Measurements from ENCODE around the gene GRAP2.

DNA sequence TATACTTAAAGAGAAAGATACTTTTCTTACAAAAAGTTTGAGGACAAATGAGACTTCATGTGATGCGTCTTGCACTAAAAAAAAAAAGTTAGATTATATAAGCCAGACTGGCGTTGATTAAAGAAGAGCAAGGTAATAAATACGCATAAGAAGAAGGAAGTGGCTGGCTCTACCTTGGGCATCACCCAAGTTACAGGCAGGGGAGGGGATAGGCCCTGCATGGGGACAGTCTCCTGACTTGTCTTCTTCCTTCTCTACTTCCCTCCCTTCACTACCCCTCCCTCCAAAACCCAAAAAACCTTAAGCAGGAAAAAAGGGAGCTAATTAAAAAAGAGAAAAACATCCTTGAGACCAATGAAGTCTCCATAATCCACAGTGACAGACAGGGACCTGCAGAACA lies 37.0 kb downstream of the GRAP2 start:
- no peak for TF ChIP-seq POLR2A (IDR thresholded peaks at IDR 0.05)
- TF ChIP-seq, protein P1, sequence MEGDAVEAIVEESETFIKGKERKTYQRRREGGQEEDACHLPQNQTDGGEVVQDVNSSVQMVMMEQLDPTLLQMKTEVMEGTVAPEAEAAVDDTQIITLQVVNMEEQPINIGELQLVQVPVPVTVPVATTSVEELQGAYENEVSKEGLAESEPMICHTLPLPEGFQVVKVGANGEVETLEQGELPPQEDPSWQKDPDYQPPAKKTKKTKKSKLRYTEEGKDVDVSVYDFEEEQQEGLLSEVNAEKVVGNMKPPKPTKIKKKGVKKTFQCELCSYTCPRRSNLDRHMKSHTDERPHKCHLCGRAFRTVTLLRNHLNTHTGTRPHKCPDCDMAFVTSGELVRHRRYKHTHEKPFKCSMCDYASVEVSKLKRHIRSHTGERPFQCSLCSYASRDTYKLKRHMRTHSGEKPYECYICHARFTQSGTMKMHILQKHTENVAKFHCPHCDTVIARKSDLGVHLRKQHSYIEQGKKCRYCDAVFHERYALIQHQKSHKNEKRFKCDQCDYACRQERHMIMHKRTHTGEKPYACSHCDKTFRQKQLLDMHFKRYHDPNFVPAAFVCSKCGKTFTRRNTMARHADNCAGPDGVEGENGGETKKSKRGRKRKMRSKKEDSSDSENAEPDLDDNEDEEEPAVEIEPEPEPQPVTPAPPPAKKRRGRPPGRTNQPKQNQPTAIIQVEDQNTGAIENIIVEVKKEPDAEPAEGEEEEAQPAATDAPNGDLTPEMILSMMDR (IDR thresholded peaks at IDR 0.05): no peak

Data from uterus (tissue), 2 donors.